Measurements from ENCODE around the gene LIAS.
A peak's percentile ranks its signal among the peaks of the same experiment; 100 is the strongest.
"Not testable (repeated sequence)": the region's sequence is repeated elsewhere in the genome, so short reads cannot be mapped to it uniquely, and the experiment has no call there.

LIAS gene

GRCh38 chr4:39458505-39459300, at the start of gene LIAS, which contains the start of gene RPL9:
Gene LIAS (plus strand): TSS chr4:39459056. CDS start chr4:39459118, 62 bp downstream.
Gene RPL9 (minus strand): TSS chr4:39458922. CDS start chr4:39458439, 483 bp downstream.
- DNase-seq (ENCODE audit: low read depth), result peak; percentile 99
- peak within 1 kb of the TSS; percentile 70 for H3K4me3 ChIP-seq (ENCODE audit: low read depth, low read length)
- TF ChIP-seq, protein P1, sequence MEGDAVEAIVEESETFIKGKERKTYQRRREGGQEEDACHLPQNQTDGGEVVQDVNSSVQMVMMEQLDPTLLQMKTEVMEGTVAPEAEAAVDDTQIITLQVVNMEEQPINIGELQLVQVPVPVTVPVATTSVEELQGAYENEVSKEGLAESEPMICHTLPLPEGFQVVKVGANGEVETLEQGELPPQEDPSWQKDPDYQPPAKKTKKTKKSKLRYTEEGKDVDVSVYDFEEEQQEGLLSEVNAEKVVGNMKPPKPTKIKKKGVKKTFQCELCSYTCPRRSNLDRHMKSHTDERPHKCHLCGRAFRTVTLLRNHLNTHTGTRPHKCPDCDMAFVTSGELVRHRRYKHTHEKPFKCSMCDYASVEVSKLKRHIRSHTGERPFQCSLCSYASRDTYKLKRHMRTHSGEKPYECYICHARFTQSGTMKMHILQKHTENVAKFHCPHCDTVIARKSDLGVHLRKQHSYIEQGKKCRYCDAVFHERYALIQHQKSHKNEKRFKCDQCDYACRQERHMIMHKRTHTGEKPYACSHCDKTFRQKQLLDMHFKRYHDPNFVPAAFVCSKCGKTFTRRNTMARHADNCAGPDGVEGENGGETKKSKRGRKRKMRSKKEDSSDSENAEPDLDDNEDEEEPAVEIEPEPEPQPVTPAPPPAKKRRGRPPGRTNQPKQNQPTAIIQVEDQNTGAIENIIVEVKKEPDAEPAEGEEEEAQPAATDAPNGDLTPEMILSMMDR (IDR thresholded peaks at IDR 0.05; ENCODE audit: control insufficient read depth, extremely low read depth, insufficient read depth), result no peak

GRCh38 chr4:39410415-39410814, 48.4 kb upstream of the LIAS start:
- TF ChIP-seq, protein P1 (IDR thresholded peaks at IDR 0.05; ENCODE audit: control insufficient read depth, extremely low read depth, insufficient read depth), result no peak
- DNase-seq (ENCODE audit: low read depth), result no peak
- H3K4me3 ChIP-seq (ENCODE audit: low read depth, low read length), result no peak overlapping the region

- DNase-seq (ENCODE audit: low read depth); H3K4me3 ChIP-seq (ENCODE audit: low read depth, low read length): not testable (repeated sequence)
Measured at GRCh38 chr4:39411561-39411960, 47.3 kb upstream of the LIAS start.

GRCh38 chr4:39415678-39416283, 43.1 kb upstream of the LIAS start:
- TF ChIP-seq, protein P1 (IDR thresholded peaks at IDR 0.05; ENCODE audit: control insufficient read depth, extremely low read depth, insufficient read depth), result no peak
- H3K4me3 ChIP-seq (ENCODE audit: low read depth, low read length), result no peak overlapping the region
- DNase-seq (ENCODE audit: low read depth), result no peak

- TF ChIP-seq, protein P1 (IDR thresholded peaks at IDR 0.05; ENCODE audit: control insufficient read depth, extremely low read depth, insufficient read depth), result no peak
- no peak overlapping the region for H3K4me3 ChIP-seq (ENCODE audit: low read depth, low read length)
- DNase-seq (ENCODE audit: low read depth), result no peak
Measured at GRCh38 chr4:39422247-39422646, 36.6 kb upstream of the LIAS start.

- H3K4me3 ChIP-seq (ENCODE audit: low read depth, low read length); DNase-seq (ENCODE audit: low read depth): not testable (repeated sequence)
Measured at GRCh38 chr4:39425297-39425696, 33.6 kb upstream of the LIAS start.

- no peak for DNase-seq (ENCODE audit: low read depth)
- TF ChIP-seq, protein P1 (IDR thresholded peaks at IDR 0.05; ENCODE audit: control insufficient read depth, extremely low read depth, insufficient read depth), result no peak
- H3K4me3 ChIP-seq (ENCODE audit: low read depth, low read length), result no peak overlapping the region
Measured at GRCh38 chr4:39426728-39427127, 32.1 kb upstream of the LIAS start.

Data from LNCaP clone FGC (cell line).